Measurements from ENCODE around the gene NAA60.

DNA sequence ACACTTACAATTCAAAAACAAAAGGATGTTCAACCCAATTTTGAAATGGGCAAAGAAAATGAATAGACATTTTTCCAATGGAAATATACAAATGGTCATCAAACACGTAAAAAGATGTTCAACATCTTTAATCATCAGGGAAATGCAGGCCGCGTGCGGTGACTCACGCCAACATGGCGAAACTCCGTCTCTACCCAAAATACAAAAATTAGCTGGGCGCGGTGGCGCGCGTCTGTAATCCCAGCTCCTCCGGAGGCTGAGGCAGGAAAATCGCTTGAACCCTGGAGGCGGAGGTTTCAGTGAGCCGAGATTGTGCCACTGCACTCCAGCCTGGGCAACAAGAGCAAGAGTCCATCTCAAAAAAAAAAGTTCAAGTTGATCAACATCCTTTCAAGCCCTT, 55.5 kb downstream of the NAA60 start:
- TF ChIP-seq POLR2A (IDR thresholded peaks at IDR 0.05) (no peak), CTCF (IDR thresholded peaks at IDR 0.05) (no peak)

All from Peyer's patch (tissue), 4 donors.